Suprapubic skin (tissue), 4 donors: ENCODE measurements around the gene KRTAP17-1. TPM values are rescaled to one million over a fixed set of nuclear protein-coding genes. Genes with fewer than 3 reads are reported as not detected.
"Not testable (repeated sequence)": the region's sequence is repeated elsewhere in the genome, so short reads cannot be mapped to it uniquely, and the experiment has no call there.

Source experiments
- DNase-seq, 2 donors: peaks; one replicate each; pipeline ENCODE4 v3.0.0-alpha.2; 2019; ENCODE audit warnings: low spot score in 2 of 2
- H3K27ac ChIP-seq: fragments of 200-600 bp; sonication (generic); one replicate; pipeline ENCODE4 v1.5.1; 2019
- H3K27me3 ChIP-seq: fragments of 200-600 bp; sonication (generic); one replicate; pipeline ENCODE4 v1.5.1; 2019
- H3K36me3 ChIP-seq: fragments of 200-600 bp; sonication (generic); one replicate; pipeline ENCODE4 v1.5.1; 2019
- H3K4me1 ChIP-seq: fragments of 200-600 bp; sonication (generic); one replicate; pipeline ENCODE4 v1.5.1; 2019
- H3K4me3 ChIP-seq: fragments of 200-600 bp; sonication (generic); one replicate; pipeline ENCODE4 v1.5.1; 2019; ENCODE audit warnings: mild to moderate bottlenecking
- H3K9me3 ChIP-seq: fragments of 200-600 bp; sonication (generic); one replicate; pipeline ENCODE4 v1.5.1; 2019
- CTCF ChIP-seq, 2 donors: fragments of 200-600 bp in 1 of 2; fragments of 450-650 bp in 1 of 2; sonication (generic) in 1 of 2; IDR thresholded peaks; one replicate each; pipeline ENCODE4 v1.5.1; 2016 to 2019; ENCODE audit warnings: antibody characterized with exemption in 2 of 2, mild to moderate bottlenecking in 1 of 2, moderate library complexity in 1 of 2
- EP300 ChIP-seq: sonication (generic); formaldehyde crosslinking; IDR thresholded peaks from one replicate; pipeline ENCODE4 v1.6.1; 2017; ENCODE audit warnings: antibody characterized with exemption
- POLR2A ChIP-seq, 2 donors: fragments of 450-650 bp; IDR thresholded peaks; one replicate each; pipeline ENCODE4 v1.6.1; 2017; ENCODE audit warnings: antibody characterized with exemption in 2 of 2, mild to moderate bottlenecking in 2 of 2, moderate library complexity in 2 of 2
- POLR2AphosphoS5 ChIP-seq, 3 donors: sonication (generic); formaldehyde crosslinking; IDR thresholded peaks; one replicate each; pipeline ENCODE4 v1.6.1; 2017; ENCODE audit warnings: antibody characterized with exemption in 3 of 3
- WGBS: methylation state at CpG from one replicate; pipeline ENCODE4 v1.1.5; 2018; 5-methylcytosine and 5-hydroxymethylcytosine counted together
- total RNA-seq, 4 donors: library from RNA; depleted of rRNA; stranded (reverse); fragments of >200 nt; gene quantifications; one replicate each; pipeline ENCODE4 v1.1.0, GENCODE V29; 2016

The KRTAP17-1 gene
- total RNA-seq, 4 donors from 2014 or later, result 8.0 to 81.5 (median 24.2) TPM; not detected in 1

- TF ChIP-seq CTCF (IDR thresholded peaks at IDR 0.05) (no peak), POLR2AphosphoS5 (IDR thresholded peaks at IDR 0.05) (no peak), EP300 (no peak), POLR2A (IDR thresholded peaks at IDR 0.05) (no peak)
- DNase-seq, result no peak
- Histone ChIP-seq H3K27me3 (peaks cover 3% of the 10 kb centered on the region), H3K4me3 (no peak overlapping the region), H3K36me3 (no peaks in the 10 kb centered on the region), H3K9me3 (no peaks in the 10 kb centered on the region), H3K4me1 (peaks cover 17% of the 10 kb centered on the region), H3K27ac (no peak overlapping the region)
- 72% methylated on average over 2 of the region's 2 CpGs for WGBS
Measured at GRCh38 chr17:41351177-41351576, 35.7 kb upstream of the KRTAP17-1 start.

GRCh38 chr17:41350381-41350878 is 34.9 kb upstream of the KRTAP17-1 start, which contains the start of gene KRT33A:
KRT33A (minus strand) TSS chr17:41350828; CDS start chr17:41350767, 61 bp downstream.
- WGBS, result 93% methylated on average over 16 of the region's 16 CpGs
- H3K9me3 ChIP-seq, H3K27ac ChIP-seq, DNase-seq, H3K27me3 ChIP-seq, H3K4me3 ChIP-seq, H3K36me3 ChIP-seq: not testable (repeated sequence)
- H3K4me1 ChIP-seq, result peaks cover 17% of the 10 kb centered on the region

GRCh38 chr17:41347869-41348760 is 32.6 kb upstream of the KRTAP17-1 start:
- H3K9me3 ChIP-seq, result no peaks in the 10 kb centered on the region
- peaks cover 3% of the 10 kb centered on the region for H3K27me3 ChIP-seq
- H3K4me1 ChIP-seq, result peaks cover 17% of the 10 kb centered on the region
- no peak overlapping the region for H3K4me3 ChIP-seq
- 62% methylated on average over 7 of the region's 7 CpGs for WGBS
- TF ChIP-seq EP300 (no peak), POLR2AphosphoS5 (IDR thresholded peaks at IDR 0.05) (no peak), CTCF (IDR thresholded peaks at IDR 0.05) (no peak)
- no peaks in the 10 kb centered on the region for H3K36me3 ChIP-seq
- no peak overlapping the region for H3K27ac ChIP-seq
- no peak for DNase-seq

- H3K4me3 ChIP-seq, DNase-seq, H3K36me3 ChIP-seq, H3K27me3 ChIP-seq, H3K27ac ChIP-seq, H3K9me3 ChIP-seq: not testable (repeated sequence)
- peaks cover 20% of the 10 kb centered on the region for H3K4me1 ChIP-seq
- 80% methylated on average over 9 of the region's 16 CpGs for WGBS
Measured at GRCh38 chr17:41346421-41346820, 30.9 kb upstream of the KRTAP17-1 start.

- TF ChIP-seq CTCF (IDR thresholded peaks at IDR 0.05), result no peak
- TF ChIP-seq POLR2AphosphoS5 (IDR thresholded peaks at IDR 0.05), result no peak
- TF ChIP-seq POLR2A (IDR thresholded peaks at IDR 0.05), result no peak
- TF ChIP-seq EP300, result no peak
- Histone ChIP-seq H3K9me3 (no peaks in the 10 kb centered on the region), H3K4me1 (peaks cover 20% of the 10 kb centered on the region), H3K27ac (no peak overlapping the region), H3K4me3 (no peak overlapping the region), H3K27me3 (no peaks in the 10 kb centered on the region), H3K36me3 (no peaks in the 10 kb centered on the region)
- no peak for DNase-seq
- WGBS, result 76% methylated on average over 3 of the region's 3 CpGs
Measured at GRCh38 chr17:41345992-41346391, 30.5 kb upstream of the KRTAP17-1 start.

- Histone ChIP-seq H3K9me3 (no peaks in the 10 kb centered on the region), H3K27me3 (no peaks in the 10 kb centered on the region), H3K27ac (no peak overlapping the region), H3K4me1 (peaks cover 32% of the 10 kb centered on the region), H3K36me3 (no peaks in the 10 kb centered on the region), H3K4me3 (no peak overlapping the region)
- TF ChIP-seq POLR2AphosphoS5 (IDR thresholded peaks at IDR 0.05) (no peak), POLR2A (IDR thresholded peaks at IDR 0.05) (no peak), CTCF (IDR thresholded peaks at IDR 0.05) (no peak), EP300 (no peak)
- no peak for DNase-seq
- WGBS, result 80% methylated on average over 3 of the region's 3 CpGs
Measured at GRCh38 chr17:41343029-41343428, 27.5 kb upstream of the KRTAP17-1 start.
